GM21367 (cell line): ENCODE measurements around the gene ACTR5.
"Not testable (repeated sequence)": the region's sequence is repeated elsewhere in the genome, so short reads cannot be mapped to it uniquely, and the experiment has no call there.

Experiments used
- ATAC-seq: cut with Tn5 transposase; IDR thresholded peaks from one replicate; pipeline ENCODE4 v1.9.1; 2021; ENCODE audit not compliant: unreplicated experiment

ACTR5 gene

GRCh38 chr20:38804682-38805501, 56.6 kb downstream of the ACTR5 start:
- ATAC-seq, result peak; percentile 48

- ATAC-seq, result peak; percentile 47
These were observed 57.3 kb downstream of the ACTR5 start, which contains the start of gene PPP1R16B for GRCh38 chr20:38805502-38805957. PPP1R16B (plus strand) TSS chr20:38805697; CDS start chr20:38835926, 30,229 bp downstream.

- ATAC-seq, result no peak
These were observed 57.9 kb downstream of the ACTR5 start for GRCh38 chr20:38805958-38806854.

GRCh38 chr20:38806855-38807655, 58.8 kb downstream of the ACTR5 start:
- ATAC-seq, result no peak

- no peak for ATAC-seq
These were observed 61.7 kb downstream of the ACTR5 start for GRCh38 chr20:38809942-38810341.

- no peak for ATAC-seq
These were observed 62.8 kb downstream of the ACTR5 start for GRCh38 chr20:38810926-38811630.

- no peak for ATAC-seq
These were observed 63.5 kb downstream of the ACTR5 start for GRCh38 chr20:38811769-38812168.

- no peak for ATAC-seq
These were observed 63.9 kb downstream of the ACTR5 start for GRCh38 chr20:38812182-38812581.

- no peak for ATAC-seq
These were observed 64.7 kb downstream of the ACTR5 start for GRCh38 chr20:38812709-38813573.

GRCh38 chr20:38813574-38813962, 65.3 kb downstream of the ACTR5 start:
- not testable (repeated sequence) for ATAC-seq

GRCh38 chr20:38815446-38815845, 67.2 kb downstream of the ACTR5 start:
- no peak for ATAC-seq

GRCh38 chr20:38818113-38819065, 70.1 kb downstream of the ACTR5 start:
- ATAC-seq, result no peak
